ENCODE results near the gene NUDT19.

GRCh38 chr19:32748948-32749347 lies 57.3 kb downstream of the NUDT19 start:
- TF ChIP-seq CTCF (IDR thresholded peaks at IDR 0.05; ENCODE audit: low read length) (no peak), EZH2 (IDR thresholded peaks at IDR 0.05; ENCODE audit: borderline replicate concordance, low read length) (no peak)

All from OCI-LY1 (cell line).